Cardiac septum (tissue), 1 donor: ENCODE measurements around the gene EFHC1. TPM values are rescaled to one million over a fixed set of nuclear protein-coding genes. Genes with fewer than 3 reads are reported as not detected.

Experiments used
- DNase-seq: peaks from one replicate; pipeline ENCODE4 v3.0.0-alpha.2; 2020; ENCODE audit warnings: low spot score
- intact Hi-C: fragments of 100-400 bp; cut with DNase I; formaldehyde crosslinking; loops from one replicate; pipeline ENCODE4 v1.14.0; 2022
- total RNA-seq: library from RNA; stranded (reverse); fragmentation: NEBNext Ultra II Directional; extraction: Animal tissue kit (Norgen Biotek cat#: 25700); gene quantifications from one replicate; pipeline ENCODE4 v1.2.1, GENCODE V29; 2021
- donor health status: DM: no; HTN: no; CAD: no.

The EFHC1 gene
- total RNA-seq, 1 donor from 2014 or later: 6.2 TPM

- peak; percentile 47 for DNase-seq
- intact Hi-C loops: no loop called here
These were observed 110.2 kb downstream of the EFHC1 start for GRCh38 chr6:52530351-52530750.

DNA sequence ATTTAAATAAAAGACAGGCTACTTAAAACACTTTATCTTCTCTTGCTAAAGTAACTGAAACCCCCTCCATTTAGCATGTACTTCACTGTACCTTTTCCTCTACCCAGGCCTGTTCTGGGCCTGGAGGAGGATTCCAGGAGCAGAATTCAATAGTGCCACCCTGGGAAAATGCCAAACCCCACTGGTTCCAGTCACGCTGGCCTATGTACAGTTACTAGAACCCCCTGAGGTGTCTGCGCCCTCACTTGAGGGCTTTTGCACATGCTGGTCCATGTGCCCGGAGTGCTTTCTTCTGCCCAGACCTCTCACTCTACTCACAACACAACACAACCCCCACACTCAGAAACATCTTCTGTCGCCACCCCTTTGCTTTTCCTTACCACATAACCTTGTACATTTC is 111.3 kb downstream of the EFHC1 start:
- intact Hi-C loops: no loop called here
- peak; percentile 38 for DNase-seq

- peak; percentile 35 for DNase-seq
- intact Hi-C loops: no loop called here
These were observed 111.7 kb downstream of the EFHC1 start for GRCh38 chr6:52531834-52532233.

DNA sequence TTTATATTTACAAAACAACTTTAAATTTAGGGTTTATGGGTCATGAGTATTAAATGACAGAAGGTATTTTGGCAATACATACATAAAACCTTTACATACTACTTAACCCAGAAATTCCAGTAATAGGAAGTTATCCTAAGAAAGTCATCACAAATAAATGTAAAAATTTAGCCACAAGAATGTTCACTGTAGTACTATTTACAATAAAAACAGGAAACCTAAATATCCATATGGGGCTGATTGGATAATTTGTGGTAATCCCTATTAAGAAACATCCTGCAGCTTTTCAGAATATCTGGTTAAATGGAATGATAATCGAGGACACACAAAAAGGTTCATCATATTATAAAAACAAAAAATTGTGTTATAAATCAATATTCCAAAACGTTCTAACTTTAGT is 112.3 kb downstream of the EFHC1 start:
- no peak for DNase-seq
- intact Hi-C loops: no loop called here

DNA sequence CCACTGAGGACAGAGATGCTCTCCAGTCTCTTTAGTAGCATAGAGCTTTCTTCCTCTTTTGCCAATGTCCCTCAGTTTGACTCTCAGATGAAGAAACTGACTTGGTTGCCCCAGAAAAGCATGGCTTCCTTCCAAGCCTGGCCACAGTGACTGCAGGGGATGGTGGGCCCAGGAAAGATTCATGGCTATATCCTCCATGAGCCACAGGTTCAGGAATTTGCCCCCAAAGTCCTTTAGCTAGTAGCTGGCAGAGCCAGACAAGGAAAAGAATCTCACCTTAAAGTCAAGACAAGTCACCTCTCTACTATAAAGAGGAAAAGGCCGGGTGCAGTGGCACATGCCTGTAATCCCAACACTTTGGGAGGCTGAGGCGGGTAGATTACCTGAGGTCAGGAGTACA is 113.3 kb downstream of the EFHC1 start:
- intact Hi-C loops: no loop called here
- DNase-seq: peak; percentile 46

DNA sequence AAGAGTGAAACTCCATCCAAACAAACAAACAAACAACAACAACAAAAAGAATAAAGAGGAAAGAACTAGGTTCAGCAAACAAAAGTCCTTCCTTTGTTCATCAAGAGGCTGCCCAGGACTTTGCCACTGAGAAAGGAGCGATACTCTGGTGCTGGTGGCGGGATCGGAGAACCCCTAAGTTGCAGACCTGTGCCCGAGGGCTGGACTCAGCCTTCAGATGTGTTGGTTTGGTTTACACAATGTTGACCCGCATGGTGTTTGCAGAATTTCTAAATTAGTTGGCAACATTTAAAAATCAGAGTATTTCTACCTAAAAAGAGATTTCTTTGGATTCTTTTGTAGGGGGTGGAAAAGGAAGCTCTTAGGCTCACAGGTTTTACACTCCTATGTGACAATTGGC is 114.2 kb downstream of the EFHC1 start:
- intact Hi-C loops: no loop called here
- DNase-seq: no peak

DNA sequence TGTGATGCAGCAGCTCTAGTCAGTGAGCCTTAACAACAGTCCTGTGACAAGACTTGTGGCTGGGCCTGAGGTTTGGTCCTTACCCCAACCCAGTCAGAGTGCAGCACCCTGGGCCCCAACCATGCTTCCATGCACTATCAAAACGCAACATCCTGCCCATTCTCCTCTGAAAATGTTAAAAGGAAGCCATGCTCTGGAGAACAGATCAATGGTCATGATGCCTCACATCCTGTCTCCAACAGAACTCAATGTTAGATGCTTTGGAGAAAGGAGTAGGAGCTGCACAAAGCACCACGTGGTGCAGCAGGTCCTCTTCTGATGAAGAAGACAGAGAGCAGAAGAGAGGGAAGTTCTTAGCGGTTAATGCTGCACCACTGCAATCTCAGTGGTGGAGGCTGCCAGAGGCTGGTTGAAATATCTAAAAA is 114.8 kb downstream of the EFHC1 start:
- intact Hi-C loops: no loop called here
- no peak for DNase-seq

DNA sequence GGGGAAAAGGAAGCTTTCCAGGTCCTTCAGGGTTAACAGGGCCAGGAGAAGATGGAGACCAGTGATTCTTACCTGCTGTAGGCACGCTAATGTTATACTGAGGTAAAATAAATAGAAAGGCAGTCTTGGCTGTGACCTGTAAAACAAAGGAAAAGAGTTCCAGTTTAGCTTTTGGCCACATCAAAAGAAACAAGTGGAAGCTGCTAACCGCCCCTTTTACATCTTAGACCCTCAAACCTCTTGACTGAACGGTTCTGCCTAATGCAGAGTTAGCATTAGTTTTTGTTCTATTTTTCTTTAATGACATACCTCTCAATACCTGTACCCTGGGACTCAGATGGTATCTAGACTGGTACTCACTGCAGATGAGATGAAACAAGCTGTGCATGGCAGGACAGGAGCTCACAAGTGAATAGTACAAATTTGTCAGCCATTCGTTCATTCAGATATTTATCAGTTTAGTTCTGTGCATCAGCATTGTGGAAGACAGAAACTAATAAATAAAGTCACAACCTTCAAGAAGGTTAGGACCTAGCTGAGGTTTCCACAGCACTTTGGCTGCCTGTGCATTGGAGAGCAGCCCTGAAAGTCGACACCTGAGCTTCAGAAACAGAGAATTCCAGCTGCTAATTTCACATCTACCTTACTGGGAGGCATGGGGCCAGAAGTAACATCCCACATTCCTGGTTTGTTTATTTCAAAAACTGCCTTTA is 115.7 kb downstream of the EFHC1 start:
- no peak for DNase-seq
- intact Hi-C loops: no loop called here

DNA sequence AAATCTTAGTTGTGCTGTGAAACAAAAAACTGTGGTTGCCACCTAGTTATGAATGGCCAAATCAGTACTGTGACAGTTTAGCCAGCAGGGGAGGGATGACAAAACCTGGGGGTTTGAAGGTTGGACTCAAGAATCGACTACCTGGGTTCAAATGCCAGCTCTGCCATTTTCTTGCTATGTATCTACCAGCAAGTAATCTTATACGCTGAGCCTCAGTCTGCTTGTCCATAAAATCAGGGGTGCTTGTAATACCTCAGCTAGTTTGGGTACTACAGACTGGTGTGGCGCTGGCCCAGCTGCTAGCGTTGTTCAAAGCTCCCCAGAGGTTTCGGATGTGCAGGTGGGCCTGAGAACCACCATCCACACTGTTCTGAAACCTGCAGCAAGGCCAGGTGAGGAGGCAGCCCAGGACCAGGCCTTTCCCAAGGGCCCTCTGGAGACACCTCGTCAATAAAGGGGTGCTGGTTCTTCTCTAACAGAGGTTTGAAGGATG is 116.3 kb downstream of the EFHC1 start:
- no peak for DNase-seq
- intact Hi-C loops: no loop called here

- intact Hi-C loops: no loop called here
- DNase-seq: no peak
These were observed 117.0 kb downstream of the EFHC1 start for GRCh38 chr6:52537001-52537753.

DNA sequence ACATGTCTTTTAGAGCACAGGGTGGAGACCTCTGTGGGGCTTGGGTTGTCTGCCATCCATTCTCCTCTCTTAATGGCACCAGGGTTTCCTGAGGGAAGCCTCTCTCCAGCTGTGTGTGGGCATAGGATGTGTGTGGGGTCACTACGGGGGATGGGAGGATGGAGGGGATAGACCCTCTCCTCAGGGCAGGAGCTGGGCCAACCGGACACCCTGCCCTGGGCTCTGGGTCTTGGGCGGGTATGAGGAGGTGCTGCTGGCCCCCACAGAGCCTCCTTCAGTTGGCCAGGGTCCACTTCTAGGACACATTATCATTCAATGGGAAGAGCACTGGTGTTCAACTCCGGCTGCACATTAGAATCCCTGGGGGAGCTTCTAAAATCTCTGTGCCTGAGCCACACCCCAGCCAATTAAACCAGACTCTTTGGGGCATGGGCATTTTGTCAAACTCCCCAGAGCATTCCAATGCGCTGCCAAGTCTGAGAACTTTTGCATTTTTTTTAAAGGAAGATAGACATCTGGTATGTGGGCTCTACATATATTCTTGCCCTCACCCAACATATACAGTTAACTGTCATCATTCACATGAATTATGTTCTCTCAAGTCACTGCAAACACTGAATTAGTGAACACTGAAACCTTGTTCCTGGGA is 118.2 kb downstream of the EFHC1 start:
- DNase-seq: no peak
- intact Hi-C loops: no loop called here

GRCh38 chr6:52538901-52539354 is 118.8 kb downstream of the EFHC1 start:
- DNase-seq: no peak
- intact Hi-C loops: no loop called here

GRCh38 chr6:52539607-52540006 is 119.5 kb downstream of the EFHC1 start:
- intact Hi-C loops: no loop called here
- DNase-seq: no peak

GRCh38 chr6:52540286-52540902 is 120.3 kb downstream of the EFHC1 start:
- no peak for DNase-seq
- intact Hi-C loops: no loop called here

DNA sequence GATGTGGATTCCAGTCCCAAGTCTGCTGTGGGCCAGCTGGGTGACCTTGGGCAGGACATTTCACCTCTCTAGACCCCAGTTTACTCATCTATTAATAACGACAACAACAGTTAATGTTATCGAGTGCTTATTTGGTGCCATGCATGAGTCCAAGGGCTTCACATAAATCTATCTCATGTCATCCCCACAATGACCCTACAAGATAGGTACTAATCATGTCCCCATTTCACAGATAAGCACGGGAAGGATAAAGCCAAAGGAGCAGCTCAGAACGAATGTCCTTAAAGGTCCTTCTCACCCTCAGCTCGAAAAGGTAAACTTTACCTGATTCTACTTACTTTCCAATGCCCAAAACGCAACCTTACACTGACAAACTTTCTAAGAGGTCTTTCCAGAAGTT is 121.0 kb downstream of the EFHC1 start:
- intact Hi-C loops: no loop called here
- DNase-seq: no peak

GRCh38 chr6:52543262-52543661 is 123.1 kb downstream of the EFHC1 start:
- DNase-seq: no peak
- intact Hi-C loops: no loop called here

DNA sequence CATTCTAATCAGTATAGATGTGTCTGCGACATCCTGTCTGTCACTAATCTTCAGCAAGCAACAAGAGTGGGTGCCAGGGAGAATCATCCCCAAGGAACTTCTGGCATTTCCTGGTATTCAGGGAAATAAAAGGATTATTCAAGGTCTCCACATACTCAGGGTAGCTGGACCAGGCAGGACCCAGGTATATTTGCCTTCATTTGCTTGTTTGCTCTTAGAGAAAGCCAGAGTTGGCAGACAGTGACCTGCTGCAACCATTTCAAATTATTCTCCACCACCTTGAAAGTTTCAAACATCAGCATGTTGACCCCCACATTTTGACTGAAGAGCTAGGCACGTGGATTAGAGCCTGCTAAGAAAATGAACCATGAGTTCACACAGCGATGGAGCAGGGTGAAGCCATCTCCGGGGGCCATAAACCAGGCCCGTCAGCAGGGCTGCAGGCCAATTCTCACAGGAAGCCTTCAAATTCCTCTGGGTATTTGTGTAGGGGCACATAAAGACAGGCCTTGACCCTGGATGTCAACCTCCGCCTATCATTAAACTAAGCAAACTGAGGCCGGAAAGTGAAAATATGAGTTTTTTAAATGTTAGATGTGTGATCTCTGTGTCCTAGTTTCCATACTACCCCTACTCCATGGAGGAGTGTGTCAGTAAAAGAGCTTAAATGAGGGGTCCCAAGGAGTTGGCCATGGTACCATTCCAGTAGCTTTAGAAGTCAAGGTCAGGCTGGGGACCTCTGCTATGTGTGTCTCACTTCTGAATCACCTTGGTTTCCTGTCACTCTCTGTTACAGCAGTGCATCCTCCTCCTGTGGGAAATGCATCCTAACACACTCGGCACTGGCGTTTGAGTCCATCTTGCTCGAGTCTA is 123.8 kb downstream of the EFHC1 start:
- DNase-seq: no peak

DNA sequence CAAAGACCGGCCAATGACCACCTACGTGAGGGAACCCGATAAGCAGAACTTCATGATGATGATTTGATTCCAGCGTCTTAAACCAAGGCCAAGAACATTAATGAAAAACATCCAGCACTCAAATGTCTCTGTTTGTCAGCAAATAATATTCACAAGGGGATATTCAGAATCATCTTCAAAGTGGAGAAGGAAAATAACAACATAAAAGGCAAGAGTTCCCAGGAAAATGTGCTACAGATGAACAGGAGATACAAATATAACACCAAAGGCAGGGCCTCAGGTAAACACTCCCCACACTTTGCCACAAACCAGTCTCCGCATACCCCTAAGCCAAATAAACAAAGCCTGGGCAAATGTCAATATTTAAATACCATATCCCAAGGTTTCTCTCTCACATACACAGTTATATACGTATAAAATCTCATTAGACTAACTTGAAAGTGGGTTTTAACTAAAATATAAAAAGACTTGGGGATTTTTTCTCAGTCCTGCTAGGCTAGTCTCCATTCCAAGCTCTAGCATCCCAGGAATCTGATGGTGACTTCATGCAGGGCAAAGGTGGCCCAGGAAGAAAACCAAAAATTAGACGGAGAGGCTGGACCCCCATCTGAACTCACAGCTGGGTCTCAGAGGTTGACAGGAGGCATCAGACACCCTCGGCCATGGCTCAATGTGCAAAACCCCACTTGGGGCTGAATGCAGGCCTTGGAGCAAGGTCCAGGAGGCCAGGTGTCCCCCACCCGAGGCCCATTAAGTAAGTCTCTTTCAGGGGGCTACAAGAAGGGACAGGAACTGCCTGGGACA is 124.7 kb downstream of the EFHC1 start:
- no peak for DNase-seq
- intact Hi-C loops: no loop called here

More for the DNA sequence above, 123.8 kb downstream of the EFHC1 start:
- intact Hi-C loops: no loop called here
